HG03457 (cell line): ENCODE measurements around the gene PLXNA2.

Experiments
- ATAC-seq: cut with Tn5 transposase; IDR thresholded peaks from one replicate; pipeline ENCODE4 v1.9.1; 2021; ENCODE audit warnings: moderate number of reproducible peaks; ENCODE audit not compliant: unreplicated experiment

Gene PLXNA2

DNA sequence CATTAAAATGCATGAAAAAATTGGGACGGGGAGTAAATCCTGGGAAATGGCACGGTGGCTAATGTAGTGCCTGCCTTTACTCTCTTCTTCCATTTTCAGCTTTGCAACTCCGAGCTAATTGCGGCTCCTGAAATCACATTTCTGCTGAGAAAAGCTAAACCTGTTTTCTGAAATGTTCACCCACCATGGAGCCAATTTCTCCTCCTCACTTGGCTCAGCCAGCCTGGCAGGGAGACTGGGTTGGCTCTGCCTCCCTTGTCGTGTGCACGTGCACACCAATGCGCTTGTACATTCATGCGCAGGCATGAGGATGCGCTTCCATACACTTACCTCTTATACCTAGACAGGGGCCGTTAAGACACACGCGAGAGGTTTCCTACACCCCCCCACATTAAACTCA, 165.4 kb downstream of the PLXNA2 start:
- no peak for ATAC-seq

- no peak for ATAC-seq
Observed at GRCh38 chr1:208077232-208078075, 166.7 kb downstream of the PLXNA2 start.

- no peak for ATAC-seq
Observed at GRCh38 chr1:208074353-208074752, 169.8 kb downstream of the PLXNA2 start.

GRCh38 chr1:208071435-208072031, 172.7 kb downstream of the PLXNA2 start:
- ATAC-seq = no peak

DNA sequence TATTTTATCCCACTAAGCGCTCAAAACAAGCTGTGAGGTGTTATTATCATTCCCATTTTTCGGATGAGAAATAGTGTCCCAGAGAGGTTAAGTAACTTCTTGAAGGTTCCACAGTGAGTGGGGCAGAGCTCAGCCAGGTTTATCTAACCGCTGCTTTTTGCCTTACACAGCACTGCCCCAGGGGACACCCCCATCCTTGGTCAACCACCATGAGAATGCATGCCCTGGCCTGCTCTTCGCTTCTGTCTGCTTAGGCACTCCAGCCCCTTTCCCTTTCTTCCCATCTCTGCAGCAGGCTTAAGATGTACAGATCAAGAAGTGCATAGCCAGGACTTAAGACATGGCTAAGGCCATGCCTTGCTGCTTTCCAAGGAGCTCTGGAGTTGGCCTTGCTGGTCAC, 174.3 kb downstream of the PLXNA2 start:
- no peak for ATAC-seq

GRCh38 chr1:208069317-208069716, 174.9 kb downstream of the PLXNA2 start:
- ATAC-seq = no peak

GRCh38 chr1:208068908-208069307, 175.3 kb downstream of the PLXNA2 start:
- no peak for ATAC-seq

- ATAC-seq = no peak
Observed at GRCh38 chr1:208068407-208068806, 175.8 kb downstream of the PLXNA2 start.

DNA sequence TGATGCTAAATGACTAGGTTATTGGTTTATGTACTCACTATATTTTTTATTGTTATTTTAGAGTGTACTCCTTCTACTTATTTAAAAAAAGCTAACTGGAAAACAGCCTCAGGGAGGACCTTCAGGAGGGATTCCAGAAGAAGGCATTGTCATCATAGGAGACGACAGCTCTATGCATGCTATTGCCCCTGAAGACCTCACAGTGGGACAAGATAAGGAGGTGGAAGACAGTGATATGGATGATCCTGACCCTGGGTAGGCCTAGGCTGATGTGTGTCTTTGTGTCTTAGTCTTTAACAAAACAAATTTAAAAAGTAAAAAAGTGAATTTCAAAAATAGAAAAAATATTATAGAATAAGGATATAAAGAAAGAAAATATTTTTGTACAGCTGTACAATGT, 177.6 kb downstream of the PLXNA2 start:
- ATAC-seq = no peak

DNA sequence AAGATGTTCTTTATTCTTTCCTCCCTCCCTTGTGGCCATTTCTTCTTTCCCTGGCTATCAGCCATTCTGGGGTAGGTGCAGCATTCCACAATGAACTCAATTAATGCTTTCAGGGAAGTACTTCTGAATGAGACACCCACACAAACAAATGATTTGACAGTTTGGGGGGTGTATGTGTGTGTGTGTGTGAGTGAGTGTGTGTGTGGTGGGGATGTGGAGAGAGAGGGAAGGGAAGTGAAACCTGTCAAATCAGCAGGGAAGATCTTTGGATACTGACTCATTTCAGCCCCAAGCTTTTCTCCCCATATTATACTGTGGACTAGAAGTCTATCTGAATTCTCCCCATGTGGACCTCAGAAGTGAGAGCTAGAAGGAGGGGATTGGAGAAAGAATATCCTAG, 178.3 kb downstream of the PLXNA2 start:
- ATAC-seq = no peak

DNA sequence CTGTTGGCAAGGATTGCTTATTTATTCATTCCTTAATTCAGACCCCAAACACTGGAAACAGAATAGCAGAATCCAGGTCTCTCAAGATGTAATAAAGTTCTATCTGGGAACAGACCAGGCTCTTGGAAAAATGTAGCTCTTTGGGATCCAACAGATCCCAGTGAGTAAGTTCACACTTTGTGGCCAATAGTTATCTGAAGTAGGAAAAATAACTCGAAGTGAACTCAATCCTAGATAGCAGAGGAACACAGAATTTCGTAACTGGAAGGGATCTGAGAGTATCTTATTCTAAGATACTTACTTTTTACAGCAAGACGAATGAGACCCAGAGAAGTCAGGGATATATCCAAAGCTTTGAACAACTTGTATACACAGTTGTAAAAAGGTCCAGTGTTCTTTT, 182.6 kb downstream of the PLXNA2 start:
- no peak for ATAC-seq

DNA sequence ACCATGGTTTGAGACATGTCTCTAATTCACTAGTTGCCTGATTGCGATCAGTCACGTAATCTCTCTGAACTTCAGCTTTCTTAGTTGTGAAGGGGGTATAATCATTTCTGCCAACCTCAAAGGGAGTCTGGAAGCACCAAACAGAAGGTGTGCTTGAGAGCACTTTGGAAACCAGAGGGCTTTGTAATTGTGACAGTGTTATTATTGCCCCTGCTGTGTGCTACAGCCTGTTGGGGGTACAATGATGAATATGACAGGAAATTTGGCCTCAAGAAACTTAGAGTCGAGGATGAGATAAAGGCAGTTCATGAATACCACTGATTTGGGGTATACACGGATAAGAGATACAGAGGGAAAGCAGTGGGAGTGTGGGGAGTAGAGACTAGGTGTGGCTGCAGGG, 183.1 kb downstream of the PLXNA2 start:
- ATAC-seq = no peak

- no peak for ATAC-seq
Observed at GRCh38 chr1:208060215-208060869, 183.8 kb downstream of the PLXNA2 start.

DNA sequence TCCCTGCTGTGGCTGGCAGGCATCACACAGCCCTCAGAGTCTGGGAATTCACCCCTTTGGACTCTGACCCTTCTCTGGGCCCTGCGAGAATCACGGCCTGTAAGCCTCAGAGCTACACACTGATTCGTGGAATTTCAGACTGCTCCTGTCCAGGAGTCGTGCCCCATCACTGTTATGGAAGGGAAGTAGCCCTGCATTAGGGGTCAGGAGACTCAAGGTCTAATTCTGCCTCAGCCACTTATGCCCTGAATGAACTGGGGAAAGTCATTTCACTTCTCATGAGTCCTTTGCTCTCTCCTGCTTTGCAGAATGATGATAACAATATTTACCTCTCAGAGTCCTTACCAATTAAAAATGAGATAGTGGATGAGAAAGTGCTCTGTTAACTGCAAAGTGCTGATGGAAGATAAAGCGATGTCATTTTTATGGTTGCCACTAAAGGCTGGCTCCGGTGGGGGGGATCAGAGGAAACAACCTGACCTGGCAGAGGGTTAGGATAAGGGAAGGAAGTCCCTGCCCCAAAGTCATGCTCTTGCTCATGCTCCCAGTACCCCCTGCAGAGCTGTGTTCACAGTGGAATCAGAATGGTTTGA, 184.7 kb downstream of the PLXNA2 start:
- no peak for ATAC-seq

DNA sequence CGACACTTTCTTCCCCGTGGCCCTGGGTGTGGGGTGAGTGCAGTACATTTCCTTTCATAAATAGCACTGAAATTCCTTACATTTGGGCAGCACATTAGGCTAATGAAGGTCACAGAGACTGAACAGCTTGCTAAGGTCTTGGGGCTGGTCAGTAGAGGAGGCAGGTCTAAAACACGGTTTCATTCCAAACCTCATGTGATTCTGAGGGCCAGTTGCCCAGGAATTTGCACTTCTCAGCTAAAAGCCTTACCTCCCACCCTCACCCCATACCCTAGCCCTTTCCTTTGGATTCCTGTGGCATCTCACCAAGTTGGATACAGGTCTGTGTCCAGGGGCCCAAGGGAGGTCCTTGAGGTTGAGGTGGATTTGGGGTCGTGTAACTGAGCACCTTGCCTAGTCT, 185.4 kb downstream of the PLXNA2 start:
- ATAC-seq = no peak

- no peak for ATAC-seq
Observed at GRCh38 chr1:208058267-208058666, 185.9 kb downstream of the PLXNA2 start.

DNA sequence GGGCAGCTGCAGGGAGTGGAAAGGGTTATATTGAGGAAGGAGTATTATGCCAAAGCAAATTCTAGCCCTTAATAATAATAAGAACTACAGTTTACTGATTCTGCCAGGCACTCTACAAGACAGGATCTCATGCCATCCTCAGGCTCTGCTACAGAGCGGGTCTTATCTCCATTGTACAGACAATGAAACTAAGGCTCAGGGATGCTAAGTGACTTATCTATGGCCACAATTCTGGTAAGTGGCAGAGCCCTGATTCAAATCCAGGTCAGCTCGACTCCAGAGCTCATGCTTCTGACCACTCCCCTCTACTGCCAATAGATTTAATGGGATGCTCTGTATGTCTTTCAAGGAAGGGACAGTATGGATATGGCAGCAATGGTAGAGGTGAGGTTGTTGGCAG, 187.1 kb downstream of the PLXNA2 start:
- ATAC-seq = no peak

GRCh38 chr1:208055535-208055934, 188.6 kb downstream of the PLXNA2 start:
- ATAC-seq = no peak

DNA sequence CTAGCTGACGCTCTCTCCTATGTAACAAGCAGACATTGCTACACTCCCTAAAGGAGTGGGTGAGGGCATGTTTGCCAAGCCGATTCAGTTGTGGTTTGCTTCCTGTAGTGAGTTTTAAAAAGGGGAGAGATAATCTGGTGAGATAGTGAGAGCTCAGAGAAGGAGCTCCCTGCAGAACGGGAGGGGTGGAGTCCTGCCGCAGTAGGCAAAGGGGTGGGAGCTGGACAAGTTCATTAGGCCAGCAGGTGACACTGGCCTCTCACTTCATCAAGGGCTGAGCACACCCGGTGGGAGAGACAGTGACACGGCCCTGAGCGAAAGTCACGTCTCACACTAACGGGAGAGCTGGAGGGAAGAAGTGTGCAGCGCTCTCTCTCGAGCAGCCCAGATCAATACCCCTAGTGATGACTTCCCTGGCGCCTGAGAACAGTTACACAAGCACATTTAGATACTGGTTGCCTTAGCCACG, 189.2 kb downstream of the PLXNA2 start:
- ATAC-seq = no peak

DNA sequence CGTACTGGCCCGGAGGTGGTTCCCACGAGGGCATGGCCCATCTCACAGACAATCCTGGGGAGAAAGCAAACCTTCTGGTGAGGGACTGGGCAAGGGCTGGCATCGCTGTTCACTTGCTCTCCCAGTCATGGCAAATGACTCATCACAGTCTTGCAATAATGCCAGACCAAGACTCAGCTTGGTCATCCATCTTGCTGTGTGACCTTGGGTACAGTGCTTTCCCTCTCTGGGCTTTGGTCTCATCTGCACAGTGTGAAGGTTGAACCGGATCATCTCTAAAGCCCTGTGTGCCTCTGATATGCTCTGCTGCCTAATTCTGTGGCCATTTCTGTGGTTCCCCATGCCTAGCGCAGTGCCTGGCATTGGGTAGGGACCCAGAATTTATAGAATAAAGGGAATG, 189.7 kb downstream of the PLXNA2 start:
- no peak for ATAC-seq

GRCh38 chr1:208053661-208054060, 190.5 kb downstream of the PLXNA2 start:
- ATAC-seq = no peak
